Measurements from ENCODE around the gene FZD4.
"Not testable (repeated sequence)": the region's sequence is repeated elsewhere in the genome, so short reads cannot be mapped to it uniquely, and the experiment has no call there.

FZD4 gene

GRCh38 chr11:86938203-86938899 is 16.8 kb downstream of the FZD4 start:
- peak; percentile 23 for DNase-seq (ENCODE audit: low read depth, low spot score)

GRCh38 chr11:86937193-86937806 is 17.9 kb downstream of the FZD4 start:
- DNase-seq (ENCODE audit: low read depth, low spot score) = not testable (repeated sequence)

- DNase-seq (ENCODE audit: low read depth, low spot score) = no peak
Measured at GRCh38 chr11:86934926-86935579, 20.1 kb downstream of the FZD4 start.

GRCh38 chr11:86934582-86934900 is 20.7 kb downstream of the FZD4 start:
- DNase-seq (ENCODE audit: low read depth, low spot score) = peak; percentile 29

GRCh38 chr11:86933891-86934581 is 21.2 kb downstream of the FZD4 start:
- DNase-seq (ENCODE audit: low read depth, low spot score) = no peak

GRCh38 chr11:86932924-86933875 is 22.0 kb downstream of the FZD4 start:
- DNase-seq (ENCODE audit: low read depth, low spot score) = no peak

- DNase-seq (ENCODE audit: low read depth, low spot score) = no peak
Measured at GRCh38 chr11:86932259-86932585, 23.0 kb downstream of the FZD4 start.

- peak; percentile 63 for DNase-seq (ENCODE audit: low read depth, low spot score)
Measured at GRCh38 chr11:86931548-86932258, 23.5 kb downstream of the FZD4 start.

GRCh38 chr11:86930957-86931547 is 24.1 kb downstream of the FZD4 start:
- no peak for DNase-seq (ENCODE audit: low read depth, low spot score)

- no peak for DNase-seq (ENCODE audit: low read depth, low spot score)
Measured at GRCh38 chr11:86926975-86927374, 28.2 kb downstream of the FZD4 start.

- peak; percentile 92 for DNase-seq (ENCODE audit: low read depth, low spot score)
Measured at GRCh38 chr11:86923999-86924766, 31.0 kb downstream of the FZD4 start.

GRCh38 chr11:86922225-86922624 is 33.0 kb downstream of the FZD4 start:
- DNase-seq (ENCODE audit: low read depth, low spot score) = no peak

- peak; percentile 71 for DNase-seq (ENCODE audit: low read depth, low spot score)
Measured at GRCh38 chr11:86919557-86920210, 35.5 kb downstream of the FZD4 start.

GRCh38 chr11:86918973-86919372 is 36.2 kb downstream of the FZD4 start:
- DNase-seq (ENCODE audit: low read depth, low spot score) = no peak

GRCh38 chr11:86918496-86918895 is 36.7 kb downstream of the FZD4 start:
- DNase-seq (ENCODE audit: low read depth, low spot score) = no peak

GRCh38 chr11:86917589-86917988 is 37.6 kb downstream of the FZD4 start:
- no peak for DNase-seq (ENCODE audit: low read depth, low spot score)

- DNase-seq (ENCODE audit: low read depth, low spot score) = no peak
Measured at GRCh38 chr11:86916330-86916729, 38.9 kb downstream of the FZD4 start.

- DNase-seq (ENCODE audit: low read depth, low spot score) = not testable (repeated sequence)
Measured at GRCh38 chr11:86915850-86916249, 39.3 kb downstream of the FZD4 start.

GRCh38 chr11:86914865-86915519 is 40.2 kb downstream of the FZD4 start:
- no peak for DNase-seq (ENCODE audit: low read depth, low spot score)

All from ELF-1 (cell line).